GM19023 (cell line): ENCODE results near the gene RPTOR.

Source experiments
- ATAC-seq: cut with Tn5 transposase; IDR thresholded peaks from one replicate; pipeline ENCODE4 v1.9.1; 2021; ENCODE audit warnings: mild to moderate bottlenecking, moderate library complexity; ENCODE audit not compliant: unreplicated experiment

RPTOR gene

DNA sequence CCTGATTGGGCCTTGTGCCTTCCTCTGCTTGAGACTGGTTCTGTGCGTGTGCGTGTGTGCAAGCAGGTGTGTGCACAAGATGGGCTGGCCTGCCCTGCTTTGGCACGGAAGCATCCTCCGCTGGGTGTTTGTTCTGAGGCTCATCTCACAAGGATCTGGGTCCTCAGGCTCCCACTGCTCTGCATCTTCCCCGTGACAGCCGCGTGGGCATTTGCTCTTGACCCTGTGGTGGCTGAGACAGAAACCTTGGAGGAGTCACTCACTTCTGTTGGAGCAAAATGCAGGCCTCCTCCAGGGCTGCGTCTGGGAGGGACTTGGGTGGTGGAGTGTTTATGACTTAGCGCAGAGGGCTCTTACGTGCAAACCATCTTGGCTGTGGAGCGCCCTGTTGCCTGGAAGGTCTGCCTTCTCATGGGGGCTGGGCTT lies 119.2 kb downstream of the RPTOR start:
- no peak for ATAC-seq

DNA sequence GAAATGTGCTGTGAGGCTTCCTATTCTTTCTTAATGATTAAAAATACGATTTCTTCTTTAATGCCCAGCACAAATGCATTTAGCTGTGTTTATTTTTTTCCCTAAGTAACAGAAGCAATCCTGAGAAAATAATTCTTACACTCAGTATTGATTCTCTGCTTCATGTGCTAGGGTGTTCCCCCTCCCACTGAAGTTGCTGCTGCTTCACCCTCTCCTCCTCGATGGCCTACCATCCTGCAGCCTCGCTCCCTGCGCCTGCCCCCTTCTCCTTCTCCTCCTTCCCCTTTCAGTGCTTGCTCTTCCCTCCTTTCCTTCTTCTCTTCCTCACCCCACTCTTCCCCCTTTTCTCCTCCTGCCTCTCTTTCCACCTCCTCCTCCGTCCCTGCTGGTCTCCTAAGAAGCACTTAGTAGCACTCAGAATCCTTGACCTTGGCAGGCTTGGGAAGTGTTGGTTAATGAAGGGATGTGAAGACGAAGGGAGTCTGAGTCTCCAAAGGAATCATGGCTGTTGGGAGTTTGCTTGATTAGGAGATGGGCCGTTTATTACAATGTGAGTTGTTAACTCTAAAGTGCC lies 119.7 kb downstream of the RPTOR start:
- ATAC-seq, result no peak

DNA sequence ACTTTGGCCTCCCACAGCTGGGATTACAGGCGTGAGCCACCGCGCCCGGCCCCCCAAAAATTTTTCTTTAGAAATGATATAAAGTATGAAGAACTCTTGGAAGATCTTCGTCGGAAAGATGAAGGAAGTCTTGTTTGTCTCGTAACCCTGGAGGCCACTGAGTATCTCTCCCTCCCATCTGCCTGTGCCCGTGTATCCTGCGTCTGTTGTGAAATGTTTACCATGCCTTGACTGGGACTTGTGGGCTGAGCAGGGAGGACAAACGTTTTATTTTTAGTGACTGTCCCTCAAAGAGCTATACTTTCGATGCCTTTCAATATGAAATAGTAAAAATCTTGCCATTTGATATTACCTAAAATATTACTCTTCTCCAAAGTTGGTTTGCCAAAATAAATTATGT lies 121.2 kb downstream of the RPTOR start:
- no peak for ATAC-seq

DNA sequence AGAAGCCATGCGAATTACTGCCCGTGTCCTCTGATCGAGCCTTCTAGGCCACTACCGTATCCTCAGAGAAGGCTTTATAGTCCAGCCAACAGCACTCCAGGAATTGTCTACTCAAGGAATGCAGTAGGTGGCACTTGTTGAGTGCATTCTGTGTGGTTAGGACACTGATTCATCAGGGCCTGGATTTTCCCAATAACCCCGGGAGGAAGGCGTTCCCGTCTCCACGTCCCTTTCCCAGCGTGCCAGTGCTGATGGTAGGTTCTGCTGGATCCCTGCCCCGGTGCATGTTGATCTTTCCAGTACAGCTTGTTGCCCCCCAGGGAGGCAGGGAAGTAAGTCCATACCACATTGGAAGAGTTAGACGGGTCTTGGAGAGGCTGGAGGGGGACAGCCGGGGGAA lies 122.2 kb downstream of the RPTOR start:
- no peak for ATAC-seq

DNA sequence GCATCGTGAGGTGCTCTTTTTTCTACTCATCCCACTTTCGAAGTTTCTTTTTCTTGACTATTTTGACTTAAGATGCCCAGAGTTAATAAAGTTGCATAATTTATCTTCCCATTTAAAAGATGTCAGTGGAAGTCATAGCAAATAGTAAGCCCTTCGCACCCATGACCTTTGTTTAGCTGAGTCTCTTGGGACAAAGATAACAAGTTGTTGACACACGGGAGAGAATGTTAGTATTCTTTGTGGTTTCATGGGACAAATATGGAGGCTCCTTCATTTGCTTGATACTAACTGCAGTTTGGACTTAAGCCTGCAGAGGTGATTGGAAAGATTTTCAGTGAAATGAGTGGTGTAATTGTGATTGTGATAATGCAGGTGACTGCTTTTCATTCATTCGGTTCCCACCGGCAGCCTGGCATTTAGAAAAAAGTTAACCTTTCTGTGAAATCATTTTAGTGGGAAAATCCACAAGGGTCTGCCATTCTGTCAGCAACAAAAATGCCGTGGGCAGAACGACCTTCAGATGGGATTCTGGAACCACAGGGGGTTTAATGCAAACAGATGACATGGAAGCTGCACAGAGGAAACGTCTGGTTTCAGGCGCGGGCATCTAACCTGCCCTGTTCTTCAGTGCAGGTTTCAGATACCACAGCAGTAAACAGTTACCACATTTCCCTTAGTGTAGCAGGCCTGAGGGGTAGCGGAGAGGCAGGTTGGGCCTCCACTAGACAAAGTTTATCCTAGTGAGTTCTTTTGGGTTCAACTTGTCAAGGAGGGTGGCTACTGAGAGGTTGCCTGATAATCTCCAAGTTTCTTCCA lies 123.0 kb downstream of the RPTOR start:
- no peak for ATAC-seq

DNA sequence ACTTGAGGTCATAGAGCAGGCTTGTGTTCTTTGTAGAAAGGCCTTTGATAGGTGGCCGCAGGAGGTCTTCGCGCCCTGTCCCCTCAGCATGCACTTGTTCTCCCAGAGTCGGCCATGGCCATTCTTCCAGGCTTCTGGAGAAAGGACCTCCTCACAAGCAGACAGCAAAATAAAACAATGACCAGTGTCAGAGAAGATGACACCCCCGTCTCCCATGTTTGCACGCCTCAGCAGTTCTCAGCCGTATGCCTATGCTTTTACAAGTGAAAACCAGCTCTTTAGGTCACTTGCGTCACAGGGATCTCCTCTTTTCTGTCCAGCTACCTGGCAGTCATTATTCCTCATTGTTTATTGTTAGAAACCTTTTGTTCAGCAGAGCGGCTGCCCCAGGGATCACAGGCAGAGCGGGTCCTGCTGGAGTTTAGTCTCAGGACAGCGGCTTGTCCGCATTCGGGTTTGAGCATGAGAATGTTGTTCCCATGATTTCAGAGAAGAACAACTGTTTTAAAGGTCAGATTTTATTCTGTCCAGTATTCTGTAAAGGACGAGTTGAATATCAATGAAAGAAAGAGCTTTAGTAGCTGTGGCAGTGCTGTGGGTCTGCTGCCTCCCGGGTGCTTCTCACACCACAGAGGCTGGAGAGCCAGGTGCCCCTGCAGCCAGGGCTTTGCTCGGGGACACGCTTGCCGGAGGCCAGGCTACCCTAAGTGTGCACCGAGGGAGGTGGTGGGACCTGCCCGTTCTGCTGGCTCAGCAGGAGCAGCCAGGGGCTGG lies 123.9 kb downstream of the RPTOR start:
- ATAC-seq, result no peak

DNA sequence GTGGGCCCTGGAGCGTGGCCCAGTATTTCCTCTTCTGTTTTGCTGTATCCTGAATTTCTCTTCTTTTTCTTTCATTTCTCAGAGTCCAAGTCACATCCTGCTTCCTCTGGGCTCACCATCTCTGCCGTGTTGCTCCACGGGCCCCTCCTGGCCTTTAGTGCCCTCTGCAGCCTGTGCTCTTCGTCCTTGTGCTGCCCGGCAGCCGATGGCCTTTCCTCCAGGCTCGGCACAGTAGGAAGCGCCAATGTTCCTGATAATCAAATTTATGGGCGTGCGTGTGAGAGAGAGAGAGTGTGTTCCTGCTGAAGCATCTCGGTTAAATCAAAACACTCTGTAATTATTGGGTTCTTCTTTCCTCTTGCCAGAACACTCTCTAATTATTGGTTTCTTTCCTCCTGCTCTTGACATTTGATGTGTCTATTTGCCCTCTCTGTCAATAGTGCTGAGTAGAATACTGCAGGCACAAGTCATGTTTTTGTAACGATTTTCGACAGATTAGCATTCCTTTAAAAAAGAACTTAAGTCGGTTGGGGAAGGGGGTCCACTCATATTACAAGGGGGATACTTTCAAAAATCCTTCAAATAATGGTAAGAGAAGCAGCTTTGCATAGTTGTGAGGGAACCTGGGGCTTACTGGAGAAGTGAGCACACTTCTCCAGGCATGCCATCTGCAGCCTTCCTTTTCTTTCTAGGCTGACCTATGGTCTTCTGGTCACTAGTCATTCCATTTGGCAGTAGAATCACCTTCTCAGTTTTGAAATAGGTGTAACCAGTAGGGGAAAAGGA lies 126.6 kb downstream of the RPTOR start:
- no peak for ATAC-seq

DNA sequence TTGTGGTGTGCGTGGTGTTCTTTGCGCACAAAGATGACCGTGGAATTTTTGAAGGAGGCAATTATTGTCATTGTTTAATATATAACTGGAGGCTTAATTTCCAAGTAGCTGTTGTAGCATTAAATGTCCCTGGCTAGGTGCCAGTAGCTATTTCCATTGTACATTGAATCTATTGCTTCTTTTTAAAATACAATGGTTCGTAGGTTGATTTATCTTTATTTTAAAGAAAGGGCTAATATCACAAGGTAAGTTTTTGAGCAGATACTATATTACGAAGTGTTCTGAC lies 127.1 kb downstream of the RPTOR start:
- ATAC-seq, result no peak

DNA sequence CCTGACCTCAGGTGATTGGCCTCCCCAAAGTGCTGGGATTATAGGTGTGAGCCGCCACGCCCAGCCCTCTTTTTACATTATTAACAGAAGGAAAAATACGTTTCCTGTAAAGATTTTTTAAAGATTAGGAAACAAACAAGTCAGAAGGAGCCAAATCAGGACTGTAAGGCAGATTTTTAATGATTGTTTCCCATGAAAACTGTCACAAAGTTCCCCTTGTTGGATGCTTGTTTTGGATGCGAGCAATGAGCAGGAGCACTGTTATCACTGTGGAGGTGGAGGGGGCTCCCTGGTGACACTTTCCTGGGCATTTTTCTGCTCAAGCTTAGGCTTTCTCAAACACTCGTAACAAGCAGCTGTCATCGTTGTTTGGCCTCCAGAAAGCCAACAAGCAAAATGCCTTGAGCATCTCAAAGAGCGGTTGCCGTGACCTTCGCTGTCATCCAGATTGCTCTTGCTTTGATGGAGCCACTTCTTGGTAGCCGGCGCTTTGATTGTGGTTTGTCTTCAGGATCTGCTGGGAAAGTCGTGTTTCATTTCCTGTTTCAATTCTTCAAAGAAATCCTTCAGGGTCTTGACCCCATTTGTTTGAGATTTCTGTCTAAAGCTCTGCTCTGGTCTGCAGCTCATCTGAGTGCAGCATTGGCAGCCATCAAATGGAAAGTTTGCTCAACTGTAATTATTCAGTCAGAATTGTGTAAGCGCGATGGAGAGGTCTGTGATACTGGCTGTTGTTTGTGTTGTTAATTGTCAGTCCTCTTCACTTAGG lies 128.7 kb downstream of the RPTOR start:
- no peak for ATAC-seq

DNA sequence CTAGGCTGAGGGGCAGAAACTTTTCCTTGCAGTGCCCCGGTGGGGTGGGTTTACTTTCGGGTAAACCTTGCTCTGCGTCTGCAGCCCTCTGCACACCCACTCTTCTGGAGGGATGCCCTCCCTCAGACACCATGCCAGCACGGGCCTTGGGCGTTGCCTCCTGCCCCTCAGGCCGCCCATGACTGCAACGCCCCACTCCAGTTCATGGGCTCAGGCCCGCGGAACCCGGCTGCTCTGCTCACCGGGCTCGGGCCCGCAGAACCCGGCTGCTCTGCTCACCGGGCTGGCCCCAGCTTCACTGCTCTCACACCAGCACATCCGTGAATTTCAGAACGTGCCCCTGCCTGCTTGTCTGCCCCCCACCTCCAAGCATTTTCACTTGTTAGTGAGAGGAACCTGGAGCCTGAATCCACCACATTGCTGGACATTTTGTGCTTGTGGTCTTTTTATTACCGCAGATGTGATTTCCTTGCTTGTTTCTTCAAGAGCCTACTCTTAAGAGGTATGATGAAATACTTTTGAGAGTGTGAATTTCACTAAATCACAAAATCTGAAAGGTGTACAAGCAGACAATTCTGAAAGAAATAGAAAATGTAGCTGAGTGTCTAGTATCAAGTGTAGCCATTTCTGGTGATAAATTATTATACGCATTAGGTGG lies 130.9 kb downstream of the RPTOR start:
- no peak for ATAC-seq

DNA sequence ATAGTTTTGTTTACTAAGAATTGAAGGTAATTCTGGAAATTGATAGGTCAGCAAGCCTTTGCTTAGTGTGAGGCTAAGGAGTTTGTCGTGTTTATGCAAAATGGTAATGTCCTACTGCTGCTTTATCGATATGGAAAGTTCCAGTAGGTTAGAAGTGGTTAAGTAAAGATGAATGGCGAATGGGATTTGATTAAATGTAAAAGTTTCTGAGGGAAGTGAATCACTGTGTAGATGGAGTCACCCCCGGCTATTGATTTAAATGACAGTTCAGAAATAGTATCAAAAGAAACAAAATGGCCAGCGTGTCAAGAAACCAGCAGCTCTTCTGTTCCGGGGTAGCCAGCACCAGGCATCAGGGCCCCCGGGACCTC lies 131.4 kb downstream of the RPTOR start:
- ATAC-seq, result no peak

DNA sequence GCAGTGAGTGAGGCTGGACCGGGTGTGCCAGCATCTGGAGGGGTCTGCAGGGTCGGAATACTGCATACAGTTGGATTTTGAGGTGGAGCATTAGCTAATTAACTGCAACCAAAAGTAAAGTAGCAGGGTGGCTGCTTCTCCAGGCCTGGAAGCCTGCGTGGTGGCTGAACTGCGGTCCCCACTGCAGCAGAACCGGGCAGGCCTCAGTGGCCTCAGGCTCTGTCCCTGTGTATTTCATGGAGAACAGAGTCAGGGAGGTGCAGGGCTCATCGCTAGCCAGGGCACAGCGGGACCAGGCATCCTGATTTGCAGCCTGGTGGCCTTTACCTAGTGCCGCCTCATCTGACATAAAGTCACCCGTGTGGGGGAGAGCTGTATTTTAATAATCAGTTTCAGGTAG lies 131.9 kb downstream of the RPTOR start:
- no peak for ATAC-seq

DNA sequence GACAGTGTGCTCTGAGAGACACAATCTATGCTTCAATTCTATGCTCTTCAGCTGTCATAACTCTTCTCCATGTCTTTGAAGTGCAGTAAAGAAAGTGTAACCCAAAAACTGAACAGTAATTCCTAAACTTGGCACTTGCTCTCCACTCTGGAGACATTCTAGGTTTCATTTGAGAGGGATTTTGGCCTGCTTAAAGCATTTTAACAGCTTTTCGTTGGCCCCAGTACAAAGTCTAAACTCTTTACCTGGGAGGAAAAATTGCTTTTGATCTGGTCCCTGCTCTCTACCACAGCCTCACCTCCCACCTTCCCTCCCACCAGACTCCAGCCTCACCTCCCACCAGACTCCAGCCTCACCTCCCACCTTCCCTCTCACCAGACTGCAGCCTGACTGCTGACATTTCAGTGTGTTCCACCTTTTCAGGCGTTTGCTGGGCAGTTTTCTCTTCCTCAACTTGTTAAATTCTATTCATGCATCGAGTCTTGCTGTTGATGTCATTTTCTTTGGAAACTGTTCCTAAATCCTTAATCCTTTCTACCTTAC lies 132.6 kb downstream of the RPTOR start:
- ATAC-seq, result no peak

DNA sequence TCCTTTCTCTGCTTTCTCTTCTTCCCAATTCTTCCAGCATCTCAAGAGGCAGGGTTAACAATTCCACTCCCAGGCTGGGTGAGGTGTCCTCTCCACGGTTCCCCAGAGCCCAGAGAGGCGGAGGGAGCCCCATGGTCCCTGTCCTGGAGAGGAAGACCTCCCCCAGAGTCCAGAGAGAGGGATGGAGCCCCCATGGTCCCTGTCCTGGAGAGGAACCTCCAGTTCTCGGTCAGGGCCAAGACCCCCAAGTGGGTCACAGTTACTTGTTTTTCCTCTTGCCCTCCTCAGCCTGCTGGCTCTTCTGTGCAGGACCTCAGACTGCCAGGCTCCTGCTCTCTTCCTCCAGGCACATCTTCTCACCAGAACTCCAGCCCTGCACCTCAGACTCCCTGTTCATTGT lies 135.2 kb downstream of the RPTOR start:
- no peak for ATAC-seq

DNA sequence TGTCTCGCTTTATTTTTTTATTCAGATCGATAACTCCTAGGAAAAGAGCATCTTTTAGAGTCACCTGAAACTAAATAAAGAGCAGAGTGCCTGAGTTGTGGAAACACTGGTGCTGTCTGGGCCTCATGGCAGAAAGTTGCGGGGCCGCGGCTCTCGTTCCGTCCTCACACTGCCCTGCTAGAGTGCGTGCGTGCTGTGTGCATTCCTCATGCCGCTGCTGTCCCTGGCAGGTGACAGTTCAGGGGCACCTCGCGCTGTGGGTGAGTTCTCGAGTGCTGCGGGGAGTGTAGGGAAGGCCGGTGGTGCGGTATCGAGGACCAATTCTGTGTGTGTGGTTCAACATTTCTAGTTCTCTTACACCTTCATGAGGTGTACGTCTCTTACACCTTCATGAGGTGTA lies 136.6 kb downstream of the RPTOR start:
- no peak for ATAC-seq

DNA sequence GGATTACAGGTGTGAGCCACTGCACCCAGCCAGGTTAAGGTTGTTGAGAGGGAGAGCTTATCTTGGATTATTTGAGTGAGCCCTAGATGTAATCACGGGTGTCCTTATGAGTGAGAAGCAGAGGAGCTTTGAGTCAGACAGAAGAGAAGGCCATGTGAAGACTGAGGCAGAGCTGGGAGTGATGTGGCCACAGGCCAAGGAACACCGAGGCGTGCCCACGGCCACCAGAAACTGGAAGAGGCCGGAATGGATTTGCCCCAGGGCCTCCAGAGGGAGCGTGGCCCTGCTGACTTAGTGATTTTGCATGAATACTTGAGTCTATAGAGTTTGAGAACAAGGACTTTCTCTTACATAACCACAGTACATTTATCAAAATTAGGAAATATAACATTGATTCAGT lies 137.7 kb downstream of the RPTOR start:
- no peak for ATAC-seq

DNA sequence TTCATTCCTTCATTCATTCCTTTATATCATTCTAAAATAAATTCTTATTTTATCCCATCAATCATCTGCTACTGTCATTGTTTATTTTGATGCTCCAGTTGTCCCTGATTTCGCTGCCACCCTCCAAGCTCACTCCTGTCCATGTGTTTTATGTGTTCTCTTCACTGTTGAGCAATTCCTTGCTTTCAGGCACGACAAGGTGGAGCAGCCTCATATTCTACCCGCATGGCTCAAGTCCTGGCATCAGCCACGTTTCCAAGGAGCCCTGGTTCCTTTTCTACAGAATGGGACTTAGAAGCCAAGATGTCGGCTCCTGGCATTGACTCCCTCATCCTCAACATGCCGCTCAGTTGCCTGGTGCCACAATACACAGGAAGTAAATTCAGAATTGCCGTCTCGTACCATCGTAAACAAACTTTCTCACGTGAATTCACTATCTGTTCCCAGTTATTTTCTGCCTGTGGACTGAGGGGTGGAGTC lies 139.0 kb downstream of the RPTOR start:
- ATAC-seq, result no peak

DNA sequence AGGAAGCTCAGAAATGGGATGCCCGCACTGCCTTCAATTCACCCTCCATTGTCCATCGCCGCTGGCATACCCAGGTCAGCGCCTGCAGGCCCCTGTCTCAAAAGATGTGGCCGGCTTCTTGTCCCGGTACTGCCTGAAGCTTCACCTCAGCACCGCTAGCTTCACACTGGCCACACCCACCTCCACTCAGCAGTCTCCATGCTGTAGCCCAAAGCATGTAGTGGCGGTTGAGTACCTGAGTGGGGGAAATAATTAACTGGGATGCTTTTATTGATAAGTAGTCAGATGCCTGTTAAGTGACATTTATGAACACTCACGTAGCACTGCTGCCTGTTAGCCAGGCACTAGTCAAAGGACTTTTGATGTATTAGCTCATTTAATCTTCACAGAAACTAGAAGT lies 143.2 kb downstream of the RPTOR start:
- ATAC-seq, result no peak

DNA sequence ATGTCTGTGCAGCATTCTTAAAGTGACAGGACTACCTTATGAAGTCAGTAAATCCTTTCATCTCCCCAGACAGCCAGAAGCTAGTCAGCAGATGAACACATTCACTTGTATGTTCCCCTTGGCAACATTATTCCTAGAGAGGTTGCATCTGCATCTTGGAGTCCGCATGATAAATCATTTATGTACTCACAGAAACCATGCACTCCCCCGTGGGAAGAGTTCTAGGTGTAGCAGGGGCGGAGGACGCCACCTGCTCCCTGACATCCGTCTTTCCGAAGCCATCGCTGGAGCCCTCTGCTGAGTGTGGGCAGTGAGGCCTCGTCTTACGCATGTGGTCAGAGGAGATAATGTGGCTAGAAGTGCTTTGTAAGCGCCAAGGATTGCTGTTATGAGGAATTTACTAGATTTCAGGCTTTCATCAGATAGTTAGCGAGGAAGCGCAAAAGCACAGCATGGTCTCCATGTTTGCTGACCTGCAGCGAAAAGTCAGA lies 144.5 kb downstream of the RPTOR start:
- ATAC-seq, result no peak

DNA sequence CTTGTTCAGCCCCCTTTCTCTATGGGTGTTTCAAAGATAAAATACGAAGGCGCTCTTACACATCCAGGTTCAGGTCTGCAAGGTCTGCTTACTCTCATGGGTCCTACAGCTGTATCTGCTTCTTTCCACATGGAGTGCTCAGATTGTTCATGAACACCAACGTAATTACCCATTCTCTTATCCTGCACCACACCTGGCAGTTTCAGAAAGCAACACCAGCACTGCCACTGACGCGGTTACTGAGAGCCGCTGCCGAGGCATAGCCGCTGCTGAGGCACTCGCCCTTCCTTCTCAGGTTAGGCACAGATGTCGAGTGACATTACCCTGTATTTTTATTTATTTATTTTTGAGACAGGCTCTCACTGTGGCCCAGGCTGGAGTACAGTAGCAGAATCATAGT lies 147.1 kb downstream of the RPTOR start:
- ATAC-seq, result no peak
